Activated CD4-positive, alpha-beta T cell treated with anti-CD3 and anti-CD28 coated beads for 1 hour (primary cell): ENCODE data around the gene ACIN1.
"Not testable (repeated sequence)": the region's sequence is repeated elsewhere in the genome, so short reads cannot be mapped to it uniquely, and the experiment has no call there.

ENCODE experiments used
- DNase-seq: peaks from one replicate; pipeline ENCODE4 v3.0.0-alpha.2; 2020

The ACIN1 gene

GRCh38 chr14:23121361-23121771, 26.4 kb upstream of the ACIN1 start:
- DNase-seq: no peak

GRCh38 chr14:23120541-23121251, 25.8 kb upstream of the ACIN1 start:
- DNase-seq: peak; percentile 66

GRCh38 chr14:23119363-23120327, 24.7 kb upstream of the ACIN1 start:
- no peak for DNase-seq

GRCh38 chr14:23118506-23119362, 23.8 kb upstream of the ACIN1 start, which contains the start of gene CEBPE:
Gene CEBPE, minus strand, starts transcription at chr14:23119255. Its CDS starts 164 bp downstream, at chr14:23119091.
- DNase-seq: no peak

GRCh38 chr14:23117371-23118020, 22.6 kb upstream of the ACIN1 start:
- no peak for DNase-seq

- DNase-seq: no peak
Measured at GRCh38 chr14:23115918-23116317, 21.0 kb upstream of the ACIN1 start.

GRCh38 chr14:23115039-23115731, 20.2 kb upstream of the ACIN1 start:
- no peak for DNase-seq

- DNase-seq: no peak
Measured at GRCh38 chr14:23114669-23115038, 19.7 kb upstream of the ACIN1 start.

GRCh38 chr14:23114120-23114458, 19.2 kb upstream of the ACIN1 start:
- no peak for DNase-seq

- DNase-seq: no peak
Measured at GRCh38 chr14:23113431-23114119, 18.6 kb upstream of the ACIN1 start.

- no peak for DNase-seq
Measured at GRCh38 chr14:23112359-23113178, 17.6 kb upstream of the ACIN1 start.

GRCh38 chr14:23110579-23111365, 15.8 kb upstream of the ACIN1 start:
- no peak for DNase-seq

- no peak for DNase-seq
Measured at GRCh38 chr14:23109769-23110168, 14.8 kb upstream of the ACIN1 start.

- not testable (repeated sequence) for DNase-seq
Measured at GRCh38 chr14:23108169-23108568, 13.2 kb upstream of the ACIN1 start.

GRCh38 chr14:23107620-23108019, 12.7 kb upstream of the ACIN1 start:
- not testable (repeated sequence) for DNase-seq

- DNase-seq: no peak
Measured at GRCh38 chr14:23106747-23107045, 11.8 kb upstream of the ACIN1 start.

- DNase-seq: no peak
Measured at GRCh38 chr14:23105348-23105824, 10.4 kb upstream of the ACIN1 start.

GRCh38 chr14:23104591-23105347, 9.8 kb upstream of the ACIN1 start, which contains the start of gene CIROP:
Gene CIROP, minus strand, starts transcription at chr14:23104989. Its CDS starts 69 bp downstream, at chr14:23104920.
- DNase-seq: no peak
